Testis (tissue), 3 donors: ENCODE results near the gene METTL16. TPM values are rescaled to one million over a fixed set of nuclear protein-coding genes. Genes with fewer than 3 reads are reported as not detected.

Experiments
- DNase-seq: peaks from one replicate; pipeline ENCODE4 v3.0.0-alpha.2; 2019
- H3K27ac ChIP-seq, 2 donors: fragments of 200-600 bp; sonication (generic); one replicate each; pipeline ENCODE4 v1.5.1; 2019
- H3K27me3 ChIP-seq: fragments of 200-600 bp; sonication (generic); one replicate; pipeline ENCODE4 v1.5.1; 2019
- H3K36me3 ChIP-seq: fragments of 200-600 bp; sonication (generic); one replicate; pipeline ENCODE4 v1.5.1; 2017; ENCODE audit warnings: low read depth; ENCODE audit errors: missing control alignments
- H3K4me1 ChIP-seq: fragments of 200-600 bp; sonication (generic); one replicate; pipeline ENCODE4 v1.5.1; 2019
- H3K4me3 ChIP-seq, 2 donors: fragments of 200-600 bp; sonication (generic); one replicate each; pipeline ENCODE4 v1.5.1; 2017 to 2019
- H3K9me3 ChIP-seq: fragments of 200-600 bp; sonication (generic); one replicate; pipeline ENCODE4 v1.5.1; 2017
- CTCF ChIP-seq, 3 experiments: fragments of 450-650 bp in 2 of 3; fragments of 200-600 bp in 1 of 3; sonication (generic) in 1 of 3; IDR thresholded peaks; one replicate each; pipeline ENCODE4 v1.5.1; 2016 to 2019; ENCODE audit warnings: antibody characterized with exemption in 3 of 3, mild to moderate bottlenecking in 2 of 3, moderate library complexity in 1 of 3
- POLR2A ChIP-seq: fragments of 450-650 bp; IDR thresholded peaks from one replicate; pipeline ENCODE4 v1.6.1; 2017; ENCODE audit warnings: antibody characterized with exemption, mild to moderate bottlenecking, moderate library complexity
- WGBS, 2 donors: methylation state at CpG; one replicate each; pipeline ENCODE4 v1.1.5; 2018; 5-methylcytosine and 5-hydroxymethylcytosine counted together
- intact Hi-C: fragments of 100-400 bp; cut with DNase I; formaldehyde crosslinking; loops from one replicate; pipeline ENCODE4 v1.15.1; 2023; ENCODE audit warnings: low total_unique reads
- polyA plus RNA-seq: library from polyadenylated mRNA; stranded (reverse); fragments of 350-450 nt; fragmentation: Illumina TruSeq; extraction: RNeasy Lipid Tissue Mini Kit (QIAGEN cat#74804); gene quantifications from one replicate; pipeline ENCODE4 v1.2.3, GENCODE V29; 2014; ENCODE audit warnings: low read depth, low replicate concordance; ENCODE audit not compliant: insufficient read depth
- total RNA-seq, 2 donors: library from RNA; depleted of rRNA; stranded (reverse); fragments of >200 nt; gene quantifications; one replicate each; pipeline ENCODE4 v1.2.3, GENCODE V29; 2016

Gene METTL16
- total and polyA plus RNA-seq, 3 donors from 2014 or later = 23.1 to 53.6 (median 42.7) TPM

- no peak overlapping the region for H3K4me3 ChIP-seq
- H3K4me1 ChIP-seq = no peaks in the 10 kb centered on the region
- H3K9me3 ChIP-seq = no peaks in the 10 kb centered on the region
- no peak for DNase-seq
- H3K27ac ChIP-seq = no peak overlapping the region
- no peaks in the 10 kb centered on the region for H3K27me3 ChIP-seq
- no peak for TF ChIP-seq POLR2A
- no peak for TF ChIP-seq CTCF (IDR thresholded peaks at IDR 0.05)
- 95 to 97% methylated on average over 29 to 30 of the region's 30 CpGs for WGBS, 2 donors
- intact Hi-C loops = no loop called here
- H3K36me3 ChIP-seq = no peaks in the 10 kb centered on the region
Measured at GRCh38 chr17:2371183-2372130, 140.2 kb downstream of the METTL16 start.

GRCh38 chr17:2370211-2370589 lies 141.5 kb downstream of the METTL16 start:
- TF ChIP-seq POLR2A (no peak), CTCF (IDR thresholded peaks at IDR 0.05) (no peak)
- no peak overlapping the region for H3K27ac ChIP-seq
- no peak overlapping the region for H3K4me3 ChIP-seq
- H3K27me3 ChIP-seq = no peaks in the 10 kb centered on the region
- no peaks in the 10 kb centered on the region for H3K4me1 ChIP-seq
- intact Hi-C loops = no loop called here
- H3K9me3 ChIP-seq = no peaks in the 10 kb centered on the region
- no peaks in the 10 kb centered on the region for H3K36me3 ChIP-seq
- DNase-seq = no peak
- 90 to 91% methylated on average over 7 to 11 of the region's 11 CpGs for WGBS, 2 donors

- no peak for TF ChIP-seq CTCF (IDR thresholded peaks at IDR 0.05)
- TF ChIP-seq POLR2A = no peak
- H3K27ac ChIP-seq = no peak overlapping the region
- no peaks in the 10 kb centered on the region for H3K27me3 ChIP-seq
- H3K4me3 ChIP-seq = no peak overlapping the region
- no peaks in the 10 kb centered on the region for H3K36me3 ChIP-seq
- no peaks in the 10 kb centered on the region for H3K9me3 ChIP-seq
- no peak for DNase-seq
- H3K4me1 ChIP-seq = no peaks in the 10 kb centered on the region
- WGBS, 2 donors = 73 to 75% methylated on average over 12 to 20 of the region's 20 CpGs
- intact Hi-C loops = no loop called here
Measured at GRCh38 chr17:2369551-2370210, 142.0 kb downstream of the METTL16 start.

GRCh38 chr17:2369039-2369438 lies 142.6 kb downstream of the METTL16 start:
- intact Hi-C loops = no loop called here
- H3K36me3 ChIP-seq = no peaks in the 10 kb centered on the region
- H3K4me3 ChIP-seq = no peak overlapping the region
- TF ChIP-seq POLR2A (no peak), CTCF (IDR thresholded peaks at IDR 0.05) (no peak)
- no peak overlapping the region for H3K27ac ChIP-seq
- H3K9me3 ChIP-seq = no peaks in the 10 kb centered on the region
- 79 to 91% methylated on average over 5 of the region's 5 CpGs for WGBS, 2 donors
- no peak for DNase-seq
- no peaks in the 10 kb centered on the region for H3K4me1 ChIP-seq
- no peaks in the 10 kb centered on the region for H3K27me3 ChIP-seq
